Osteoblast (primary cell): ENCODE measurements around the gene TMEM167A. TPM values are rescaled to one million over a fixed set of nuclear protein-coding genes. Genes with fewer than 3 reads are reported as not detected.

Experiments
- DNase-seq: peaks from one replicate; pipeline ENCODE4 v3.0.0; 2011; ENCODE audit warnings: low spot score, mixed read lengths; ENCODE audit not compliant: insufficient read length; ENCODE audit errors: missing footprints
- H2AFZ ChIP-seq: 2 replicates; pipeline ENCODE4 v1.6.0; 2011; ENCODE audit warnings: mild to moderate bottlenecking, low read length
- H3K27ac ChIP-seq: 2 replicates; pipeline ENCODE4 v1.5.1; 2011; ENCODE audit warnings: mild to moderate bottlenecking, low read depth, low read length, moderate library complexity
- H3K27me3 ChIP-seq: 2 replicates; pipeline ENCODE4 v1.6.0; 2012; ENCODE audit warnings: mild to moderate bottlenecking, control low read depth, inconsistent platforms, low read length, moderate library complexity; ENCODE audit not compliant: insufficient read depth
- H3K36me3 ChIP-seq: 2 replicates; pipeline ENCODE4 v1.5.1; 2011; ENCODE audit warnings: mild to moderate bottlenecking, low read length, control low read depth, moderate library complexity; ENCODE audit not compliant: insufficient read depth
- H3K4me1 ChIP-seq: 2 replicates; pipeline ENCODE4 v1.5.1; 2011; ENCODE audit warnings: mild to moderate bottlenecking, low read length, control low read depth, moderate library complexity; ENCODE audit not compliant: insufficient read depth
- H3K4me2 ChIP-seq: 2 replicates; pipeline ENCODE4 v1.6.0; 2011; ENCODE audit warnings: mild to moderate bottlenecking, low read length; ENCODE audit not compliant: insufficient read depth
- H3K4me3 ChIP-seq: fragments of 200-600 bp; sonication (generic); 3 replicates; pipeline ENCODE4 v1.5.1; 2012; ENCODE audit warnings: mild to moderate bottlenecking, low read length, inconsistent platforms; ENCODE audit not compliant: insufficient read depth
- H3K79me2 ChIP-seq: 2 replicates; pipeline ENCODE4 v1.6.0; 2012; ENCODE audit warnings: mild to moderate bottlenecking, low read length, control low read depth, inconsistent platforms; ENCODE audit not compliant: insufficient read depth
- H3K9me3 ChIP-seq: 2 replicates; pipeline ENCODE4 v1.5.1; 2011; ENCODE audit warnings: low read depth, low read length, control low read depth
- H4K20me1 ChIP-seq: 2 replicates; pipeline ENCODE4 v1.6.0; 2012; ENCODE audit warnings: mild to moderate bottlenecking, low read length, control low read depth; ENCODE audit not compliant: insufficient read depth
- CTCF ChIP-seq: IDR thresholded peaks from 2 replicates; pipeline ENCODE4 v1.5.1; 2011; ENCODE audit warnings: mild to moderate bottlenecking, low read depth, low read length, moderate library complexity; ENCODE audit errors: extremely low read depth
- total RNA-seq: library from RNA; depleted of rRNA; stranded (reverse); fragments of >200 nt; gene quantifications from 2 replicates; pipeline ENCODE4 v1.2.3, GENCODE V29; 2012

Gene TMEM167A
- total RNA-seq, 1 donor: 54.6 TPM

- no peaks in the 10 kb centered on the region for H3K27me3 ChIP-seq
- H3K36me3 ChIP-seq: no peaks in the 10 kb centered on the region
- H3K4me3 ChIP-seq: no peak overlapping the region
- H3K27ac ChIP-seq: no peak overlapping the region
- no peaks in the 10 kb centered on the region for H3K4me1 ChIP-seq
- DNase-seq: no peak
- no peak overlapping the region for H3K4me2 ChIP-seq
- H3K9me3 ChIP-seq: no peaks in the 10 kb centered on the region
- H2AFZ ChIP-seq: no peak overlapping the region
- no peaks in the 10 kb centered on the region for H4K20me1 ChIP-seq
- H3K79me2 ChIP-seq: no peaks in the 10 kb centered on the region
- TF ChIP-seq CTCF: no peak
Measured at GRCh38 chr5:83118976-83119375, 41.8 kb upstream of the TMEM167A start.

GRCh38 chr5:83118471-83118870, 41.3 kb upstream of the TMEM167A start:
- Histone ChIP-seq H3K27ac (no peak overlapping the region), H3K27me3 (no peaks in the 10 kb centered on the region)

GRCh38 chr5:83115816-83116215, 38.6 kb upstream of the TMEM167A start:
- Histone ChIP-seq H3K4me3 (no peak overlapping the region), H3K4me1 (no peaks in the 10 kb centered on the region), H3K27ac (no peak overlapping the region), H3K9me3 (no peaks in the 10 kb centered on the region), H2AFZ (no peak overlapping the region), H3K36me3 (no peaks in the 10 kb centered on the region), H3K27me3 (no peaks in the 10 kb centered on the region), H3K79me2 (no peaks in the 10 kb centered on the region), H4K20me1 (no peaks in the 10 kb centered on the region), H3K4me2 (no peak overlapping the region)
- DNase-seq: no peak
- TF ChIP-seq CTCF: no peak

More at GRCh38 chr5:83118471-83118870, 41.3 kb upstream of the TMEM167A start:
- Histone ChIP-seq H3K36me3 (no peaks in the 10 kb centered on the region), H3K79me2 (no peaks in the 10 kb centered on the region), H3K4me1 (no peaks in the 10 kb centered on the region), H3K4me3 (no peak overlapping the region), H3K4me2 (no peak overlapping the region), H3K9me3 (no peaks in the 10 kb centered on the region), H2AFZ (no peak overlapping the region), H4K20me1 (no peaks in the 10 kb centered on the region)
- TF ChIP-seq CTCF: no peak
- DNase-seq: no peak

GRCh38 chr5:83109380-83109779, 32.2 kb upstream of the TMEM167A start:
- H3K27ac ChIP-seq: no peak overlapping the region
- TF ChIP-seq CTCF: no peak
- DNase-seq: no peak
- H4K20me1 ChIP-seq: no peaks in the 10 kb centered on the region
- no peak overlapping the region for H3K4me3 ChIP-seq
- H3K9me3 ChIP-seq: no peaks in the 10 kb centered on the region
- H2AFZ ChIP-seq: no peak overlapping the region
- H3K36me3 ChIP-seq: no peaks in the 10 kb centered on the region
- H3K79me2 ChIP-seq: no peaks in the 10 kb centered on the region
- no peaks in the 10 kb centered on the region for H3K4me1 ChIP-seq
- H3K4me2 ChIP-seq: no peak overlapping the region
- no peaks in the 10 kb centered on the region for H3K27me3 ChIP-seq
